Smooth muscle cell (in vitro differentiated cells): ENCODE measurements around the gene ADGRG6. TPM values are rescaled to one million over a fixed set of nuclear protein-coding genes. Genes with fewer than 3 reads are reported as not detected.

Experiments
- DNase-seq: peaks from one replicate; lab custom pipeline; 2025; ENCODE audit not compliant: unreplicated experiment; lab: John Stamatoyannopoulos, UW
- H2AFZ ChIP-seq: fragments of 200-600 bp; sonication (generic); 2 replicates; pipeline ENCODE4 v1.6.0; 2016; ENCODE audit warnings: antibody characterized with exemption, low read depth, mild to moderate bottlenecking
- H3F3A ChIP-seq: fragments of 200-600 bp; sonication (generic); 2 replicates; pipeline ENCODE4 v1.6.0; 2017; ENCODE audit warnings: antibody characterized with exemption, low read depth
- H3K27ac ChIP-seq: fragments of 200-600 bp; sonication (generic); 2 replicates; pipeline ENCODE4 v1.5.1; 2016; ENCODE audit warnings: low read depth, mild to moderate bottlenecking
- H3K27me3 ChIP-seq: fragments of 200-600 bp; sonication (generic); 2 replicates; pipeline ENCODE4 v1.6.1; 2016; ENCODE audit warnings: low read depth, mild to moderate bottlenecking
- H3K36me3 ChIP-seq: fragments of 200-600 bp; sonication (generic); 2 replicates; pipeline ENCODE4 v1.5.1; 2016; ENCODE audit warnings: low read depth
- H3K4me1 ChIP-seq: fragments of 200-600 bp; sonication (generic); 2 replicates; pipeline ENCODE4 v1.5.1; 2016; ENCODE audit warnings: low read depth
- H3K4me2 ChIP-seq: fragments of 200-600 bp; sonication (generic); 2 replicates; pipeline ENCODE4 v1.6.0; 2016; ENCODE audit warnings: mild to moderate bottlenecking
- H3K4me3 ChIP-seq: fragments of 200-600 bp; sonication (generic); 2 replicates; pipeline ENCODE4 v1.5.1; 2016; ENCODE audit warnings: mild to moderate bottlenecking
- H3K79me2 ChIP-seq: fragments of 200-600 bp; sonication (generic); 2 replicates; pipeline ENCODE4 v1.6.0; 2016; ENCODE audit warnings: low read depth, mild to moderate bottlenecking
- H3K9ac ChIP-seq: fragments of 200-600 bp; sonication (generic); 2 replicates; pipeline ENCODE4 v1.6.0; 2016; ENCODE audit warnings: low read depth
- H3K9me3 ChIP-seq: fragments of 200-600 bp; sonication (generic); replicated peaks from 2 replicates; pipeline ENCODE4 v1.5.1; 2016; ENCODE audit warnings: low read depth
- H4K20me1 ChIP-seq: fragments of 200-600 bp; sonication (generic); 2 replicates; pipeline ENCODE4 v1.6.0; 2016; ENCODE audit warnings: low read depth
- WGBS: methylation state at CpG from one replicate; pipeline ENCODE4 v1.1.7; 2016; ENCODE audit warnings: low lambda C conversion rate; 5-methylcytosine and 5-hydroxymethylcytosine counted together
- polyA plus RNA-seq: library from polyadenylated mRNA; unstranded; fragments of >200 nt; fragmentation: Nextera tagmentation; extraction: Ambion mirVana; gene quantifications from 2 replicates; pipeline ENCODE4 v1.2.1, GENCODE V29; 2016
- total RNA-seq: library from RNA; depleted of rRNA; stranded (reverse); fragments of >200 nt; gene quantifications from 2 replicates; pipeline ENCODE4 v1.2.3, GENCODE V29; 2014
- TF ChIP-seq, protein P1 (sequence below): fragments of 200-600 bp; sonication (generic); IDR thresholded peaks from 2 replicates; pipeline ENCODE4 v1.5.1; 2017; ENCODE audit warnings: borderline replicate concordance, mild to moderate bottlenecking, antibody characterized with exemption; ENCODE audit not compliant: insufficient read depth, poor library complexity, severe bottlenecking

The ADGRG6 gene
- total and polyA plus RNA-seq, 2 experiments from 2014 or later = 0.77 to 14.2 TPM

DNA sequence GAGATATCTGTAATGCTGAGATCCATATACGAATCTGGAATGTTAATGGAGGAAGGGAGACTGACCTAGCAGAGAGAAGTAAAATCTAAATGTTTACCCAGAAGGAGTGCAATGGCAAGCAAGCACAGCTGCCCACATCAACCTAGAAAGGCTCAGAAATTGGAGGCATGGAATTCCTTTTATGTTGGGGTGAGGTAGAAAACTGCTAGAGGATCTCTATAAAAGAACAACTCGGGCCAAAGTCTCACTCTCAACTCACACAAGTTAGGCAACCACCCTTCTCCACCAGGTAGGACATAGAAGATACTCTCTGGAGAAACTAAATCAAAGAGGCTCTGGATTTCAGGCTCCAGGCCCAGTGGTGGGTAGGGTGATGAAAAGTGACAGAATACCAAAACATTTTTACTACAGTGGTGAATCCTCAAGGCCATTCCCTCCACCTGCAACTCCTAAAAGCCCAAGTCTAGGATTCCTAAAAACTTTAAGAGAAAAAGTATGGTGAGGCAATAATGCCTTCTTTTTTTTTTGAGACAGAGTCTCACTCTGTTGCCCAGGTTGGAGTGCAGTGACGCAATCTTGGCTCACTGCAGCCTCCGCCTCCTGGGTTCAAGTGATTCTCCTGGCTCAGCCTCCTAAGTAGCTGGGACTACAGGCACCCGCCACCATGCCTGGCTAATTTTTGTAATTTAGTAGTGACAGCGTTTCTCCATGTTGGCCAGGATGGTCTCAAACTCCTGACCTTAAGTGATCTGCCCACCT, 9.5 kb upstream of the ADGRG6 start:
- no peak overlapping the region for H3K4me2 ChIP-seq
- H3K79me2 ChIP-seq = no peaks in the 10 kb centered on the region
- H3K36me3 ChIP-seq = no peaks in the 10 kb centered on the region
- no peak overlapping the region for H3K9ac ChIP-seq
- no peaks in the 10 kb centered on the region for H4K20me1 ChIP-seq
- no peaks in the 10 kb centered on the region for H3F3A ChIP-seq
- H3K27ac ChIP-seq = no peak overlapping the region
- TF ChIP-seq, protein P1, sequence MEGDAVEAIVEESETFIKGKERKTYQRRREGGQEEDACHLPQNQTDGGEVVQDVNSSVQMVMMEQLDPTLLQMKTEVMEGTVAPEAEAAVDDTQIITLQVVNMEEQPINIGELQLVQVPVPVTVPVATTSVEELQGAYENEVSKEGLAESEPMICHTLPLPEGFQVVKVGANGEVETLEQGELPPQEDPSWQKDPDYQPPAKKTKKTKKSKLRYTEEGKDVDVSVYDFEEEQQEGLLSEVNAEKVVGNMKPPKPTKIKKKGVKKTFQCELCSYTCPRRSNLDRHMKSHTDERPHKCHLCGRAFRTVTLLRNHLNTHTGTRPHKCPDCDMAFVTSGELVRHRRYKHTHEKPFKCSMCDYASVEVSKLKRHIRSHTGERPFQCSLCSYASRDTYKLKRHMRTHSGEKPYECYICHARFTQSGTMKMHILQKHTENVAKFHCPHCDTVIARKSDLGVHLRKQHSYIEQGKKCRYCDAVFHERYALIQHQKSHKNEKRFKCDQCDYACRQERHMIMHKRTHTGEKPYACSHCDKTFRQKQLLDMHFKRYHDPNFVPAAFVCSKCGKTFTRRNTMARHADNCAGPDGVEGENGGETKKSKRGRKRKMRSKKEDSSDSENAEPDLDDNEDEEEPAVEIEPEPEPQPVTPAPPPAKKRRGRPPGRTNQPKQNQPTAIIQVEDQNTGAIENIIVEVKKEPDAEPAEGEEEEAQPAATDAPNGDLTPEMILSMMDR = no peak
- no peaks in the 10 kb centered on the region for H3K4me1 ChIP-seq
- no peaks in the 10 kb centered on the region for H3K27me3 ChIP-seq
- no peak overlapping the region for H2AFZ ChIP-seq
- 91% methylated on average over 6 of the region's 6 CpGs for WGBS
- no peaks in the 10 kb centered on the region for H3K9me3 ChIP-seq
- DNase-seq = no peak
- no peak overlapping the region for H3K4me3 ChIP-seq

DNA sequence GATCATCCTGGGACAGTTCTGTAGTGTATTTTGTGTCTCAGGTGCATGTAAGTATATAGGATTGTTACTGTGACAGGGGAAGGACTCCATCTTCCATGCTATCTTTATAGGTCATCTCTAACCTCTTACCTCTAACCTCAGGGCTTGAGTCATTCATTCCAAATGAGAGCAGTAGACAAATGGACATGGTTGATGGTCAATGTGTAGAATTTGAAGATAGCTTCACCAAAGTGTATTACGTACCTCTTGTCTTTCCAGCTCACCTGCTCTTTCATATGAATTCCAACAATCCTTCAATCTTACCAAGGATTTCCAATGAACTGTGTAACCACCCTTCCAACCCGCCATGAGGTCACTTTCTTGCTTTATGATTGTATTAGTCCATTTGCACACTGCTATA, 8.7 kb upstream of the ADGRG6 start:
- H4K20me1 ChIP-seq = no peaks in the 10 kb centered on the region
- WGBS = 93% methylated on average over 2 of the region's 2 CpGs
- H3K79me2 ChIP-seq = no peaks in the 10 kb centered on the region
- H3K9me3 ChIP-seq = no peaks in the 10 kb centered on the region
- DNase-seq = no peak
- no peak overlapping the region for H3K9ac ChIP-seq
- H3K4me3 ChIP-seq = no peak overlapping the region
- no peaks in the 10 kb centered on the region for H3K36me3 ChIP-seq
- H3K4me1 ChIP-seq = no peaks in the 10 kb centered on the region
- no peaks in the 10 kb centered on the region for H3K27me3 ChIP-seq
- no peaks in the 10 kb centered on the region for H3F3A ChIP-seq
- TF ChIP-seq, protein P1 = no peak
- no peak overlapping the region for H3K4me2 ChIP-seq
- no peak overlapping the region for H3K27ac ChIP-seq
- H2AFZ ChIP-seq = no peak overlapping the region

- TF ChIP-seq, protein P1 = no peak
- Histone ChIP-seq H2AFZ (no peak overlapping the region), H3K4me3 (no peak overlapping the region)
Observed at GRCh38 chr6:142294679-142295078, 7.1 kb upstream of the ADGRG6 start.

DNA sequence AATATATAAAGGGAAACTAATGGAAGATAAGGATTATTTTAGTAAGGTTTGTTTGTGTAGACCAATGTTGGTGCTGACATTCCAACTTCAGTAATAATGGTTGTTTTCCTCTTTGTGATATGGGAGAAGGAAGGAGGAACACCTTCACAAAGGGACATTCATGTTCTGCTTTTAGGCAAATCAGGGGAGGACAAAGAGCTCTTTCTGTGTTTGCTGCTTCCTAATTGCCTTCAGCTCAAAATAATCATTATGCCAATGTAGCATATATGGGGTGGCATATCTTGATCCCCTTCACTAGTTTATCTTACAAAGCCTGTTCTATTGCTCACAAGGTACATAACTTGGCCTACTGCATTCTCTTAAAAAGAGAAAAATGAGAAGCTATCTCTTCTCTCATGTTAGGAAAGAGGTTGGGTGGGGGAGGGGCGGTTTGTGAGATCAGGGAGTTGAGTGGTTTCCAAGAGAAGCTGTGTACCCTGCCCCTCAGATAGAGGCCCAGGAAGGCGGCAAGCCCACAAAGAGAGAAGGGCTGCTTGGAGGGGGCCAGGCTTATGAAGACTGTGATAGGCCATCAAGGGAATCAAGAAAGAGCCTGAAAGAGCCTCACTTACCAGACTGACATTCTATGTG, 4.7 kb upstream of the ADGRG6 start:
- no peak overlapping the region for H3K27ac ChIP-seq
- H3K27me3 ChIP-seq = no peaks in the 10 kb centered on the region
- no peak overlapping the region for H3K4me2 ChIP-seq

More at GRCh38 chr6:142294679-142295078, 7.1 kb upstream of the ADGRG6 start:
- WGBS = 100% methylated on average over 1 of the region's 1 CpG
- Histone ChIP-seq H4K20me1 (no peaks in the 10 kb centered on the region), H3K36me3 (no peaks in the 10 kb centered on the region), H3K27ac (no peak overlapping the region), H3K9me3 (no peaks in the 10 kb centered on the region), H3K9ac (no peak overlapping the region), H3K79me2 (no peaks in the 10 kb centered on the region), H3F3A (no peaks in the 10 kb centered on the region), H3K4me1 (no peaks in the 10 kb centered on the region), H3K4me2 (no peak overlapping the region), H3K27me3 (no peaks in the 10 kb centered on the region)
- no peak for DNase-seq

More for the DNA sequence above, 4.7 kb upstream of the ADGRG6 start:
- TF ChIP-seq, protein P1 = no peak
- H3K79me2 ChIP-seq = no peaks in the 10 kb centered on the region
- no peaks in the 10 kb centered on the region for H3K4me1 ChIP-seq
- no peaks in the 10 kb centered on the region for H3F3A ChIP-seq
- WGBS = 94% methylated on average over 2 of the region's 2 CpGs
- no peaks in the 10 kb centered on the region for H3K9me3 ChIP-seq
- H3K36me3 ChIP-seq = no peaks in the 10 kb centered on the region
- no peaks in the 10 kb centered on the region for H4K20me1 ChIP-seq
- DNase-seq = no peak
- H3K4me3 ChIP-seq = no peak overlapping the region
- H3K9ac ChIP-seq = no peak overlapping the region
- H2AFZ ChIP-seq = no peak overlapping the region
